Caco-2 (cell line): ENCODE data around the gene GRM7. TPM values are rescaled to one million over a fixed set of nuclear protein-coding genes. Genes with fewer than 3 reads are reported as not detected.

Source experiments
- BruUV-seq: library from RNA; stranded (reverse); fragments of 400-500 nt; replicated peaks from 2 replicates; lab custom pipeline; 2021; lab: Mats Ljungman, UMichigan
- CTCF ChIA-PET: fragments of 300-600 bp; sonication (Branson Sonifier 250); formaldehyde crosslinking; loops from one replicate; lab custom pipeline; 2022; ENCODE audit warnings: antibody characterized with exemption; lab: Charles Lee
- POLR2A ChIA-PET: fragments of 300-600 bp; sonication (Branson Sonifier 250); formaldehyde crosslinking; loops from one replicate; lab custom pipeline; 2022; ENCODE audit warnings: antibody characterized with exemption; lab: Charles Lee
- DNase-seq, 2 experiments: peaks; one replicate each; pipeline versions ENCODE4 v3.0.0 to v3.0.0-alpha.2; 2020 to 2022
- H3K27me3 ChIP-seq: replicated peaks from 2 replicates; pipeline ENCODE4 v1.6.0; 2011; ENCODE audit warnings: low read length; ENCODE audit not compliant: control insufficient read depth, insufficient read depth
- H3K36me3 ChIP-seq: 2 replicates; pipeline ENCODE4 v1.5.1; 2011; ENCODE audit warnings: low read length; ENCODE audit not compliant: control insufficient read depth, insufficient read depth
- H3K4me1 ChIP-seq: fragments of 250-450 bp; sonication (Bioruptor Pico); 2 replicates; pipeline ENCODE4 v1.5.1; 2020; ENCODE audit warnings: mild to moderate bottlenecking
- H3K4me3 ChIP-seq: 2 replicates; pipeline ENCODE4 v1.5.1; 2011; ENCODE audit warnings: low read depth, mild to moderate bottlenecking, control low read depth, low read length
- H3K9me3 ChIP-seq: fragments of 250-450 bp; sonication (Bioruptor Pico); 2 replicates; pipeline ENCODE4 v1.5.1; 2020; ENCODE audit warnings: mild to moderate bottlenecking, moderate library complexity
- H3K27ac Mint-ChIP-seq: one replicate; pipeline ENCODE4 v1.8.0; 2022; ENCODE audit warnings: mixed read lengths; ENCODE audit not compliant: unreplicated experiment
- H3K27me3 Mint-ChIP-seq: one replicate; pipeline ENCODE4 v1.8.0; 2022; ENCODE audit warnings: mixed read lengths; ENCODE audit not compliant: insufficient read depth, unreplicated experiment
- H3K36me3 Mint-ChIP-seq: one replicate; pipeline ENCODE4 v1.8.0; 2022; ENCODE audit warnings: mild to moderate bottlenecking, mixed read lengths; ENCODE audit not compliant: insufficient read depth, unreplicated experiment
- H3K4me1 Mint-ChIP-seq: one replicate; pipeline ENCODE4 v1.8.0; 2022; ENCODE audit warnings: low read depth, mixed read lengths; ENCODE audit not compliant: unreplicated experiment
- H3K4me3 Mint-ChIP-seq: one replicate; pipeline ENCODE4 v1.8.0; 2022; ENCODE audit warnings: mild to moderate bottlenecking, moderate library complexity, mixed read lengths; ENCODE audit not compliant: unreplicated experiment
- H3K9me3 Mint-ChIP-seq: one replicate; pipeline ENCODE4 v1.8.0; 2022; ENCODE audit warnings: mixed read lengths; ENCODE audit not compliant: unreplicated experiment
- CTCF ChIP-seq, 2 experiments: fragments of 200-600 bp in 1 of 2; IDR thresholded peaks; 1 replicate in 1 of 2; 2 replicates in 1 of 2; pipeline versions ENCODE4 v1.5.1 to v1.8.0; 2011 to 2022; ENCODE audit warnings: antibody characterized with exemption in 1 of 2, control low read depth in 1 of 2, inconsistent platforms in 1 of 2, low read depth in 1 of 2, low read length in 1 of 2, mild to moderate bottlenecking in 1 of 2, moderate library complexity in 1 of 2; ENCODE audit not compliant: insufficient read depth in 1 of 2, severe bottlenecking in 1 of 2, unreplicated experiment in 1 of 2
- intact Hi-C: fragments of 100-400 bp; cut with micrococcal nuclease; formaldehyde crosslinking; loops from one replicate; pipeline ENCODE4 v1.10.0; 2022; ENCODE audit not compliant: unreplicated experiment
- total RNA-seq: library from RNA; stranded (reverse); gene quantifications from 2 replicates; pipeline ENCODE4 v1.2.3, GENCODE V29; 2022

Gene GRM7
- total RNA-seq, 1 experiment from 2014 or later = not detected

GRCh38 chr3:6921066-6921465, 60.2 kb downstream of the GRM7 start:
- Mint-ChIP-seq H3K27ac (no peak overlapping the region), H3K27me3 (no peaks in the 10 kb centered on the region), H3K9me3 (no peaks in the 10 kb centered on the region), H3K4me1 (no peaks in the 10 kb centered on the region), H3K36me3 (no peaks in the 10 kb centered on the region), H3K4me3 (no peak overlapping the region)
- intact Hi-C loops = no loop called here
- Histone ChIP-seq H3K4me3 (no peak overlapping the region), H3K27me3 (no peaks in the 10 kb centered on the region), H3K9me3 (no peaks in the 10 kb centered on the region), H3K4me1 (no peaks in the 10 kb centered on the region), H3K36me3 (no peaks in the 10 kb centered on the region)
- DNase-seq = no peak
- ChIA-PET POLR2A (no interaction called here), CTCF (no interaction called here)
- no peak for TF ChIP-seq CTCF (IDR thresholded peaks at IDR 0.05; ENCODE audit: insufficient read depth in 1 of 2, low read depth in 1 of 2, low read length in 1 of 2, severe bottlenecking in 1 of 2, unreplicated experiment in 1 of 2)
- no TSS peak for BruUV-seq

DNA sequence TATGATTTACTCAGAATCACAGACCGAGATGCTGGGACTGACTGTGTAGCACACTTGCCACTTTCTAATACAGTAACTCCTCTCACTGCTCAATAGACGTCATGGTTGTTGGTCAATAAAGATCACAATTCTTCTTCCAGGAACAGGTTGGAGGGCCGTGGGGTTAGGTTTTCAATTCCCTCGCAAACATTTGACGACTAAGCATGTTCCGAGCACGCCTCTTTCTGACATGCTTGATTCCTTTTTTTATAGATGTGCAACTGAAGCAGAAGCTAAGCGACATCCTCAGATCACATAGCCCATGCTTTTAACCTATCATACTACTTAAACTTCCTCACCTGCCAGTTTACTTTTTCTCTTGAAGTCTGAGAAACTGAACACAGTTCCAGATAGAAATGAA, 61.0 kb downstream of the GRM7 start:
- Mint-ChIP-seq H3K9me3 (no peaks in the 10 kb centered on the region), H3K27me3 (no peaks in the 10 kb centered on the region), H3K4me3 (no peak overlapping the region), H3K27ac (no peak overlapping the region), H3K36me3 (no peaks in the 10 kb centered on the region), H3K4me1 (no peaks in the 10 kb centered on the region)
- intact Hi-C loops = no loop called here
- H3K4me1 ChIP-seq = no peaks in the 10 kb centered on the region
- H3K4me3 ChIP-seq = no peak overlapping the region
- ChIA-PET POLR2A (no interaction called here), CTCF (no interaction called here)
- no peaks in the 10 kb centered on the region for H3K9me3 ChIP-seq
- H3K36me3 ChIP-seq = no peaks in the 10 kb centered on the region
- H3K27me3 ChIP-seq = no peaks in the 10 kb centered on the region
- no TSS peak for BruUV-seq
- no peak for DNase-seq
- TF ChIP-seq CTCF (IDR thresholded peaks at IDR 0.05; ENCODE audit: insufficient read depth in 1 of 2, low read depth in 1 of 2, low read length in 1 of 2, severe bottlenecking in 1 of 2, unreplicated experiment in 1 of 2) = no peak

DNA sequence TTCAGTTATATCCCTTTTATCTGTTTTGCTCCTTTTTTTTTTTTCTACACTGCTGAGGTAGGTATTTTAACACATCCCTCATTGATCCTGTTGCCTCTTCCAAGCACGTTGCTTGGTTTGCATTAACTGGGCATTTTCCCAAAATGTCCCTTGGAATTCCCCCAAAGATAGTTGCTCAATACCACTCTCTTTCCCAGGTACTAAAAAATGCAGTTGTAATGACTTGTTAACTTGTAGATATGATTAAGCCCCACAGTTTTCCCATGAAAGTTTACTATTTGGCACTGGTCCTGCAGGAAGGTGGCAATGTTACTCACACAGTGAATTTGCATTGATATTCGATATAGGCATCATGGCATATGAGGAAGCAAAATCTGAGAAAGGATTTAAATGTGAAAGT, 67.1 kb downstream of the GRM7 start:
- H3K36me3 Mint-ChIP-seq = no peaks in the 10 kb centered on the region
- intact Hi-C loops = no loop called here
- H3K36me3 ChIP-seq = no peaks in the 10 kb centered on the region
- H3K9me3 ChIP-seq = no peaks in the 10 kb centered on the region
- POLR2A ChIA-PET = no interaction called here
- BruUV-seq = no TSS peak
- H3K27ac Mint-ChIP-seq = no peak overlapping the region
- H3K4me3 Mint-ChIP-seq = no peak overlapping the region
- DNase-seq = no peak
- no peak for TF ChIP-seq CTCF (IDR thresholded peaks at IDR 0.05; ENCODE audit: insufficient read depth in 1 of 2, low read depth in 1 of 2, low read length in 1 of 2, severe bottlenecking in 1 of 2, unreplicated experiment in 1 of 2)
- CTCF ChIA-PET = no interaction called here
- H3K4me1 Mint-ChIP-seq = no peaks in the 10 kb centered on the region
- H3K9me3 Mint-ChIP-seq = no peaks in the 10 kb centered on the region
- no peaks in the 10 kb centered on the region for H3K27me3 Mint-ChIP-seq
- no peaks in the 10 kb centered on the region for H3K27me3 ChIP-seq
- H3K4me1 ChIP-seq = no peaks in the 10 kb centered on the region
- no peak overlapping the region for H3K4me3 ChIP-seq
